Large intestine (tissue), 3 donors: ENCODE measurements around the gene USP6NL. TPM values are rescaled to one million over a fixed set of nuclear protein-coding genes. Genes with fewer than 3 reads are reported as not detected.

Experiments
- DNase-seq, 2 donors: peaks; one replicate each; pipeline versions ENCODE4 v3.0.0 to v3.0.0-alpha.2; 2013
- H3K27ac ChIP-seq: one replicate; pipeline ENCODE4 v1.5.1; 2013; ENCODE audit warnings: low read length
- H3K27me3 ChIP-seq: 2 replicates; pipeline ENCODE4 v1.6.1; 2013; ENCODE audit warnings: low read length; ENCODE audit not compliant: control insufficient read depth, insufficient read depth
- H3K36me3 ChIP-seq: 2 replicates; pipeline ENCODE4 v1.6.1; 2013; ENCODE audit warnings: low read length; ENCODE audit not compliant: control insufficient read depth, insufficient read depth
- H3K4me1 ChIP-seq: one replicate; pipeline ENCODE4 v1.6.1; 2013; ENCODE audit warnings: low read length; ENCODE audit not compliant: control insufficient read depth, insufficient read depth
- H3K4me3 ChIP-seq: one replicate; pipeline ENCODE4 v1.5.1; 2013; ENCODE audit warnings: low read length
- H3K9me3 ChIP-seq: one replicate; pipeline ENCODE4 v1.6.1; 2013; ENCODE audit warnings: mild to moderate bottlenecking, low read depth, low read length, moderate library complexity; ENCODE audit not compliant: control insufficient read depth
- WGBS: methylation state at CpG from one replicate; pipeline ENCODE4 v1.1.5; 2013; ENCODE audit warnings: low lambda C conversion rate; ENCODE audit not compliant: insufficient coverage; 5-methylcytosine and 5-hydroxymethylcytosine counted together
- polyA plus RNA-seq: library from polyadenylated mRNA; unstranded; fragments of 120-200 nt; gene quantifications from one replicate; pipeline ENCODE4 v1.2.1, GENCODE V29; 2013

Gene USP6NL
- polyA plus RNA-seq, 1 donor = 20.4 TPM

DNA sequence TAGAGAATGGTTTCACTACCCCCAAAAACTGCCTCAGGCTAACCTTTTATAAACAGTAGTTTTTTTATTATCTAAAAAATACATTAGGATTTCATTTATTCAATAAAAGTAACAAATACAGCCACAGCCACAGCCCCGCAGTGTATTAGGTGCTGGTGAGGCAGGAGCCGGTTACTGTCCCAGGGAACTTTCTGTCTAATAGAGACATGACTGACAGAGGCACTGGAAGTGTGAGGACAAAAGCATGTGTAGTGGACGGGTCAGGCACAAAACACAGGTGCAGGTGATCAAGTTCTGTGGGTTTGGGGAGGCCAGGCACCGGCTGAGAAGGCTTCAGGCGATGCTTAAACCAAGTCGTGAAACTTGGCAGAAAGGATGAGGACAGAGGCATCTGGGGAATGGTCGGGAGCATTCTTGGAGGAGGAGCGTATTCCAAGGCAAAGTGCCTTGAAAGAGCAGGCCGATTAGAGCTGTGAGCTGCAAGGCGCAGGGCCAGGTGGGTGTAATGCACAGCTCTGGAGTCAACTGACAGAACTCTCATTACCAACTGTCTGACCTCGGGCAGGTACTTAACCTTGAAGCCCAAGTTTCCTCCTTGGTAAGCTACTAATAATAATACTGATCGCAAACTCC lies 138.2 kb downstream of the USP6NL start:
- H3K36me3 ChIP-seq = peaks cover 23% of the 10 kb centered on the region
- no peak for DNase-seq
- H3K9me3 ChIP-seq = no peaks in the 10 kb centered on the region
- no peaks in the 10 kb centered on the region for H3K27me3 ChIP-seq
- WGBS = 100% methylated on average over 1 of the region's 12 CpGs
- no peak overlapping the region for H3K4me3 ChIP-seq
- no peaks in the 10 kb centered on the region for H3K4me1 ChIP-seq
- no peak overlapping the region for H3K27ac ChIP-seq

DNA sequence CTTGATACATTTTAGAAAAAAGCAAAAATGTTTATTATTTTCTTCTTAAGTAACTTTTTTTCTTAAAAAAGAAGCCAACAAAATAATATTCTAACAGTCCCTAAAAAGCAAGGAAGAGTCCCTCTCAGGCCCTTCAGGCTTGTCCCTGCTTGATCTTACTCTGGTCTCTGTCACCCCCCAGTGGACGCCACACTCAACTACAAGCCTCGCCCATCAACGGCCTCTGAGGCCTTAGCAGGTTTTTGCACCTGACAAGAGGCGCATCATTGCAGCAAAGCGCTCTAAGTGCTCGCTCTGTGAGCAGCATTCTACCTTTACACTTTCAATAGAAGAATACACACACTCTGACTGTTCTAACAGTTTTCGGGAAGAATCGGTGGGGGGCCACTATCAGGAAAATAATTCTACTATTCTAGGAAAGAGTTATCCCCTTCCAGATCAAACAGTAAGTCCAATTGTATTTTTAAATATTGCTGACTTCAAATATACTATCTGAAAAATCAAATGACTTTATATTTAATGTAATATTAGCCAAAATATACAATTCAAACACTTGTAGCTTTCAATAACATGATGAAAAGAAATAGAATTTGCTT lies 139.2 kb downstream of the USP6NL start:
- Histone ChIP-seq H3K27me3 (no peaks in the 10 kb centered on the region), H3K4me3 (no peak overlapping the region), H3K9me3 (no peaks in the 10 kb centered on the region), H3K27ac (no peak overlapping the region), H3K36me3 (peaks cover 25% of the 10 kb centered on the region), H3K4me1 (no peaks in the 10 kb centered on the region)
- peak; percentile 14 to 23 for DNase-seq
- WGBS = no CpG with 5 or more reads among the region's 8 CpGs

- DNase-seq = no peak
- peaks cover 19% of the 10 kb centered on the region for H3K36me3 ChIP-seq
- no peak overlapping the region for H3K4me3 ChIP-seq
- no peaks in the 10 kb centered on the region for H3K9me3 ChIP-seq
- H3K27ac ChIP-seq = no peak overlapping the region
- no CpG with 5 or more reads among the region's 22 CpGs for WGBS
- no peaks in the 10 kb centered on the region for H3K27me3 ChIP-seq
- H3K4me1 ChIP-seq = no peaks in the 10 kb centered on the region
Measured at GRCh38 chr10:11469575-11470391, 141.7 kb downstream of the USP6NL start.

- WGBS = 94% methylated on average over 2 of the region's 7 CpGs
- no peak for DNase-seq
- Histone ChIP-seq H3K4me3 (no peak overlapping the region), H3K27me3 (no peaks in the 10 kb centered on the region), H3K27ac (no peak overlapping the region), H3K36me3 (peaks cover 29% of the 10 kb centered on the region), H3K9me3 (no peaks in the 10 kb centered on the region), H3K4me1 (no peaks in the 10 kb centered on the region)
Measured at GRCh38 chr10:11468126-11468742, 143.2 kb downstream of the USP6NL start.

GRCh38 chr10:11465406-11465805 lies 146.0 kb downstream of the USP6NL start:
- peaks cover 47% of the 10 kb centered on the region for H3K36me3 ChIP-seq
- H3K27me3 ChIP-seq = no peaks in the 10 kb centered on the region
- no peak overlapping the region for H3K27ac ChIP-seq
- no peak for DNase-seq
- H3K4me1 ChIP-seq = no peaks in the 10 kb centered on the region
- no peaks in the 10 kb centered on the region for H3K9me3 ChIP-seq
- no peak overlapping the region for H3K4me3 ChIP-seq
- WGBS = 100% methylated on average over 2 of the region's 5 CpGs

- WGBS = 100% methylated on average over 3 of the region's 26 CpGs
- H3K27ac ChIP-seq = no peak overlapping the region
- H3K36me3 ChIP-seq = peaks cover 38% of the 10 kb centered on the region
- H3K27me3 ChIP-seq = no peaks in the 10 kb centered on the region
- H3K4me3 ChIP-seq = no peak overlapping the region
- no peaks in the 10 kb centered on the region for H3K9me3 ChIP-seq
- no peaks in the 10 kb centered on the region for H3K4me1 ChIP-seq
- DNase-seq = no peak
Measured at GRCh38 chr10:11463111-11463510, 148.3 kb downstream of the USP6NL start.

DNA sequence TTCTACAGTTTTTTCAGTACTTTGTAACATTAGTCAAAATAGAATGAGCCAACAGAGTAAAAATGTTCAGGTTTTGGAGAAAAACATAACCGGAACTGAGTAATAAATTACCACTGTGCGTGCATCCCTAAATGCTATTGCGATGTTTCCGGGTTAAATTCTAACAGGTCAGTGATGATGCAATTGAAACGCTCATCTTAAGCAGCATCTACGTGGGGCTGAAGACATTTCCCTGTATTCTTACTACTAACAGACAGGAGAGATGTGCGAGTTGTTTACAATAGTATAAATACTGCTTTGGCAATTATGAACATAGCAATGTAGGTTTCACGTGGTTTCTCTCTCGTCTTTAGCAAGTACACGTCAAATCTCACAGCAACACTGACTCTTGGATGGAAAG lies 149.4 kb downstream of the USP6NL start:
- 100% methylated on average over 1 of the region's 10 CpGs for WGBS
- Histone ChIP-seq H3K4me1 (no peaks in the 10 kb centered on the region), H3K9me3 (no peaks in the 10 kb centered on the region), H3K36me3 (peaks cover 37% of the 10 kb centered on the region), H3K27me3 (no peaks in the 10 kb centered on the region), H3K27ac (no peak overlapping the region), H3K4me3 (no peak overlapping the region)
- DNase-seq = no peak

GRCh38 chr10:11457336-11457735 lies 154.1 kb downstream of the USP6NL start:
- Histone ChIP-seq H3K27ac (no peak overlapping the region), H3K9me3 (no peaks in the 10 kb centered on the region), H3K4me1 (no peaks in the 10 kb centered on the region), H3K27me3 (no peaks in the 10 kb centered on the region), H3K36me3 (peaks cover 15% of the 10 kb centered on the region), H3K4me3 (no peak overlapping the region)
- no peak for DNase-seq
- WGBS = no CpG with 5 or more reads among the region's 2 CpGs

DNA sequence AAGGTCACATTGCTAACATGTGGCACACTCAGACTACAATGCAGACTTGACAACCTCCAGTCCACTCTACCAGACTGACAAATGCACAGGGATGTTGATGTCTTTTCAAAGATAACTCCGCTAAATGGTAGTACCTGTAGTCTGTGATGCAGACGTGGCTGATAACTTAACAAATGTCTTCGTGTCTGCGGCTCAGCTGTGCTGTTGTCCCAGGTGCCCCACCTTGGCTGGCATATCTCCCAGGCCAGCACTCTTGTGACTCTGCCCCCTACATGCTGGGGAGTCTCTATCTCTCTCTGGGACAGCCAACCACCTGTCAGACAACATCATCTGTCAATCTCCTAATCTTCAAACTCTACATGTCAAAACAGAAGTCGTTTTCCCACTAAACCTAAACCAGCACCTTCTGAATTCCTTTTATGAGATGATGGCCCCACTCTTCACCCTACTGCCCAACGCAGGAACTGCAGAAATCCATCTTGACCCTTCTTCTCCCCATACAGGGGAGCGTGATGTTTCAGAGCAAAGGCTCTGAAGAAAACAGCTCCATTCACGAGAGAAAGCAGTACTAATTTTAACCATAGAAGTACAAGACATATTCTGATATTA lies 156.4 kb downstream of the USP6NL start:
- DNase-seq = no peak

GRCh38 chr10:11454160-11454559 lies 157.3 kb downstream of the USP6NL start:
- no peaks in the 10 kb centered on the region for H3K27me3 ChIP-seq
- no CpG with 5 or more reads among the region's 4 CpGs for WGBS
- H3K4me3 ChIP-seq = no peak overlapping the region
- peaks cover 6% of the 10 kb centered on the region for H3K36me3 ChIP-seq
- no peaks in the 10 kb centered on the region for H3K4me1 ChIP-seq
- H3K27ac ChIP-seq = no peak overlapping the region
- no peak for DNase-seq
- no peaks in the 10 kb centered on the region for H3K9me3 ChIP-seq

More for the DNA sequence above, 156.4 kb downstream of the USP6NL start:
- Histone ChIP-seq H3K4me1 (no peaks in the 10 kb centered on the region), H3K9me3 (no peaks in the 10 kb centered on the region), H3K36me3 (peaks cover 6% of the 10 kb centered on the region), H3K27ac (no peak overlapping the region), H3K27me3 (no peaks in the 10 kb centered on the region), H3K4me3 (no peak overlapping the region)
- WGBS = 67% methylated on average over 1 of the region's 8 CpGs
